Measurements from ENCODE around the gene GSDMA. TPM values are rescaled to one million over a fixed set of nuclear protein-coding genes. Genes with fewer than 3 reads are reported as not detected.

The GSDMA gene
- total RNA-seq, 2 donors from 2014 or later: 0.17 to 0.90 TPM

GRCh38 chr17:40022961-40023541 lies 60.2 kb downstream of the GSDMA start:
- peak overlapping the region; percentile 66 for H3K27ac ChIP-seq
- peaks cover 24% of the 10 kb centered on the region for H3K4me1 ChIP-seq
- TF ChIP-seq, protein P1, sequence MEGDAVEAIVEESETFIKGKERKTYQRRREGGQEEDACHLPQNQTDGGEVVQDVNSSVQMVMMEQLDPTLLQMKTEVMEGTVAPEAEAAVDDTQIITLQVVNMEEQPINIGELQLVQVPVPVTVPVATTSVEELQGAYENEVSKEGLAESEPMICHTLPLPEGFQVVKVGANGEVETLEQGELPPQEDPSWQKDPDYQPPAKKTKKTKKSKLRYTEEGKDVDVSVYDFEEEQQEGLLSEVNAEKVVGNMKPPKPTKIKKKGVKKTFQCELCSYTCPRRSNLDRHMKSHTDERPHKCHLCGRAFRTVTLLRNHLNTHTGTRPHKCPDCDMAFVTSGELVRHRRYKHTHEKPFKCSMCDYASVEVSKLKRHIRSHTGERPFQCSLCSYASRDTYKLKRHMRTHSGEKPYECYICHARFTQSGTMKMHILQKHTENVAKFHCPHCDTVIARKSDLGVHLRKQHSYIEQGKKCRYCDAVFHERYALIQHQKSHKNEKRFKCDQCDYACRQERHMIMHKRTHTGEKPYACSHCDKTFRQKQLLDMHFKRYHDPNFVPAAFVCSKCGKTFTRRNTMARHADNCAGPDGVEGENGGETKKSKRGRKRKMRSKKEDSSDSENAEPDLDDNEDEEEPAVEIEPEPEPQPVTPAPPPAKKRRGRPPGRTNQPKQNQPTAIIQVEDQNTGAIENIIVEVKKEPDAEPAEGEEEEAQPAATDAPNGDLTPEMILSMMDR (IDR thresholded peaks at IDR 0.05): no peak
- H3K27me3 ChIP-seq: no peaks in the 10 kb centered on the region
- peak; percentile 80 for DNase-seq
- peaks cover 5% of the 10 kb centered on the region for H3K36me3 ChIP-seq
- no peak overlapping the region for H3K4me3 ChIP-seq
- intact Hi-C loops (cut with DNase I): no loop called here
- no peaks in the 10 kb centered on the region for H3K9me3 ChIP-seq
- peak overlapping the region in 1 of 2 donors; percentile 55 for H3K9ac ChIP-seq (ENCODE audit: low read depth in 2 of 2, low read length in 2 of 2)

DNA sequence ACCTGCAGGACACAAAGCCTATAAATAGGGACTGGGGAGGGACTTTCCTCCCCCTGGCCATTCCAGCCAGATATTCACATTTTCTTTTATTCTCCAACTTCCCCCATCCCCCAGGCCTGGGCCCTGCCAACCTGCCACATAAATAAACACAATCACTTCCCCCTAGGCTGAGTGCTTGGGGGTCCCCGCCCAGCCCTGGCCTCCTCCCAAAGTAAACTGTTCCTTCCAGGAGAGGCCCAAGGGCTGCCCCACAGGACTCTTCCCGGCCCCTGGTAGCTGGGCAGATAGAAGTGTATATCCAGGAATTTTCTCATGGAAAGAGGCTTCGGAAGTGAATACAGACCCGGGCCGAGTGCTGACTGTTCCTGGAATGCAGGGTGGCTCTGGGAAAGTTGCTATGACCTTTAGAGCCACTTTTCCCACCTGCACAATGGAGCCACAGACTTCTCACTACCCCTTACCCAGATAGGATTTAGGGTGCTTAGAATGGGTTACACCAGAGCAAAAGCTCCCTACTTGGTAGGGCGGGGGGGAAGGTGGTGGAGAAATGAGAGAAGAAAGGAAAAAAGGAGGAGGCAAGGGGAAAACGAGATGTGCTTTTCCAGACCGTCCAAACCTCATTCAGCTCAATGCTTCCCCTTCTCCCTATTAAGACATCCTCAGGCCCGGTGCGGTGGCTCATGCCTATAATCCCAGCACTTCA lies 60.9 kb downstream of the GSDMA start:
- H3K9ac ChIP-seq (ENCODE audit: low read depth in 2 of 2, low read length in 2 of 2): peak overlapping the region in 1 of 2 donors; percentile 61

DNA sequence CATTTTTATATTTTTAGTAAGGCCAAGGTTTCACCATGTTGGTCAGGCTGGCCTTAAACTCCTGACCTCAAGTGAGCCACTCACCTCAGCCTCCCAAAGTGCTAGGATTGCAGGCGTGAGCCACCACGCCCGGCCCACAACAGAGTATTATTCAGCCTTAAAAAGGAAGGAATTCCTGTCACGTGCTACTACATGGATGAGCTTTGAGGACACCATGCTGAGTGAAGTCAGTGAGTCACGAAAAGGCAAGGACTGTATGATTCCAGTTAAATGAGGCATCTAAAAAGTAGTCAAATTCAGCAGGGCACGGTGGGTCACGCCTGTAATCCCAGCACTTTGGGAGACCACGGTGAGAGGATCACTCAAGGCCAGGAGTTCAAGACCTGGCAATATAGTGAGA lies 62.1 kb downstream of the GSDMA start:
- peaks cover 24% of the 10 kb centered on the region for H3K4me1 ChIP-seq

More for the DNA sequence above, 60.9 kb downstream of the GSDMA start:
- H3K4me1 ChIP-seq: peaks cover 24% of the 10 kb centered on the region
- H3K27me3 ChIP-seq: no peaks in the 10 kb centered on the region
- peak overlapping the region; percentile 66 for H3K27ac ChIP-seq
- intact Hi-C loops (cut with DNase I): no loop called here
- H3K36me3 ChIP-seq: peaks cover 5% of the 10 kb centered on the region
- TF ChIP-seq, protein P1 (IDR thresholded peaks at IDR 0.05): no peak
- H3K9me3 ChIP-seq: no peaks in the 10 kb centered on the region
- DNase-seq: peak; percentile 92
- no peak overlapping the region for H3K4me3 ChIP-seq

DNA sequence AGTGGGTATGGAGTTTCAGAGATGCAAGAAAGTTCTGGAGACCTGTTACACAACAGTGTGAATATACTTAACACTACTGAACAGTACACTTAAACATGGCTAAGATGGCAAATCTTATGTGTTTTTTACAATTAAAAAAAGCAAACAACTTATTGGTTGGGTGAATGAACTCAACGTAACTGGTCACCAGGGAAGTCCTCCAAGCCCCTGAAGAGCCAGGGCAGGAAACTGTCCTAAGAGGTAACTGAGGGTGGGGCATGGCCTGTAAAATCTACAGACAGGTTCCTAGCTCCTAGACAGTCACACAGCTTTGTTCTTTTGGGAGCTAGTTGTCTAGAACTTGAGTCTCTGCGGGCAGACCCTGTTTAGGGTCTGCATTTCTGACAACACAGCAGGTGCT lies 62.8 kb downstream of the GSDMA start:
- Histone ChIP-seq H3K27ac (no peak overlapping the region), H3K4me3 (no peak overlapping the region), H3K36me3 (peaks cover 5% of the 10 kb centered on the region), H3K9ac (ENCODE audit: low read depth in 2 of 2, low read length in 2 of 2) (no peak overlapping the region), H3K27me3 (no peaks in the 10 kb centered on the region), H3K9me3 (no peaks in the 10 kb centered on the region), H3K4me1 (peaks cover 24% of the 10 kb centered on the region)
- DNase-seq: no peak
- TF ChIP-seq, protein P1 (IDR thresholded peaks at IDR 0.05): no peak
- intact Hi-C loops (cut with DNase I): no loop called here

More for the DNA sequence above, 62.1 kb downstream of the GSDMA start:
- no peaks in the 10 kb centered on the region for H3K9me3 ChIP-seq
- TF ChIP-seq, protein P1 (IDR thresholded peaks at IDR 0.05): no peak
- H3K9ac ChIP-seq (ENCODE audit: low read depth in 2 of 2, low read length in 2 of 2): no peak overlapping the region
- no peaks in the 10 kb centered on the region for H3K27me3 ChIP-seq
- intact Hi-C loops (cut with DNase I): no loop called here
- peak overlapping the region; percentile 66 for H3K27ac ChIP-seq
- peaks cover 5% of the 10 kb centered on the region for H3K36me3 ChIP-seq
- no peak for DNase-seq
- no peak overlapping the region for H3K4me3 ChIP-seq

DNA sequence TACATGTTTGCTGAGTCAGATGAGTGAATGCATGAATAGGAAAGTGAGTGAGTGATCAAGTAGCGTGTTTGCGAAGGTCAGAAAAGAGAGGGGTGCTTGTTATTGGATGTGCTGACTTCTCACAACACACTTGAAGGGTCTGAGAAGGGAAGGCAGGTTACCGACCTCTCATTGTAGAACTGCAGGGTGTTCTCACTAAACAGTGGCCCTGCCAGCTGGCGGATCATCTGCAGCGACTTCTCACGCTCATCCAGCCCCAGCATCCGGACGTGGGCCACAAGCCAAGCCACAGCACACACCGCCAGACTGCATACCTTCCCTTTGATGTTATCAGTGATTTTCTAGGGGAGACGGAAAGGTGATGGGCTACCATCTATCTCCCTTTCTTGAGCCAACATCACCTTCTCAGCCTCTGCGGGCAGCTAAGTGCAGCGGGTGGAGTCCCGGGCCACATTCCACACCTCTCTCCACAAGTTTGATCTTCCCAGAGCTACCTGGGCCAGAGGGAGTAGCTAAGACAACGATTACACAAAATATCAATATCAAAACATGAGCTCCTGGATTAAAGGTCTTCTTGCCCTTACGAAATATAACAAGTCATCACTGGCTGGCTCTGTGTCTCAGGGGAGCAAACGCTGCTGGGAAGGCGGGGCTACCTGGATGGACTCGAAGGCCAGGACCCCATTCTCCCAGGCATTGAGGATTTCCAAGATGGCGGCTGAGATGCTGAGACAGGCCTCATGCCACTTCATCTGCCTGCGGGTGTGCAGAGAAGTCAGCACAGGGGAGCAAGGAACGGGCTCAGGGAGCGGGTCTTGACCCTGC lies 63.4 kb downstream of the GSDMA start:
- H3K36me3 ChIP-seq: peaks cover 5% of the 10 kb centered on the region
- intact Hi-C loops (cut with DNase I): no loop called here
- H3K4me3 ChIP-seq: no peak overlapping the region
- TF ChIP-seq, protein P1 (IDR thresholded peaks at IDR 0.05): no peak
- no peak for DNase-seq
- H3K9ac ChIP-seq (ENCODE audit: low read depth in 2 of 2, low read length in 2 of 2): no peak overlapping the region
- no peak overlapping the region for H3K27ac ChIP-seq
- no peaks in the 10 kb centered on the region for H3K9me3 ChIP-seq
- H3K27me3 ChIP-seq: no peaks in the 10 kb centered on the region
- H3K4me1 ChIP-seq: peaks cover 24% of the 10 kb centered on the region
